ENCODE results near the gene TRAT1. TPM values are rescaled to one million over a fixed set of nuclear protein-coding genes. Genes with fewer than 3 reads are reported as not detected.
A peak's percentile ranks its signal among the peaks of the same experiment; 100 is the strongest.

The TRAT1 gene
- total RNA-seq, 1 experiment from 2014 or later, result 0.11 TPM

DNA sequence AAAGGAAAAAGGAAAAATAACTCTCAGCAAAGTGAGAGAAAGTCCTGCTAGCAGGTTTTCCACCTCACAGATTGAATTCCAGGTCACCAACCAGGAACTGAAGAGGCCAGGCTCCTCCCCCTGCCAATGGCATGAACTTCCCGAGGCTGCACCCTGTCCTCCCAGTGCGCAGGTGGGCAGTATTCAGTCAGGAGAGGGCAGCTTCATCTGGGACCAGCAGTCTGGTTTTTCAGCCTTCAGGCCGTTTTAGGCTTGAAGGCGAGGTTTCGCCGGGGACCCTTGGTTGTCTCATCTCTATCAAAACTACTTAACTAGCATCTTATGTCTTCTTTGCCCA, 41.2 kb downstream of the TRAT1 start (continued):
- TF ChIP-seq ATF1 (CRISPR knock-in tag; IDR thresholded peaks at IDR 0.05) (no peak), ESRRA (CRISPR knock-in tag; IDR thresholded peaks at IDR 0.05; ENCODE audit: borderline replicate concordance) (no peak), ZNF263 (CRISPR knock-in tag; IDR thresholded peaks at IDR 0.05; ENCODE audit: low read depth) (no peak)
- TF ChIP-seq, protein P1, sequence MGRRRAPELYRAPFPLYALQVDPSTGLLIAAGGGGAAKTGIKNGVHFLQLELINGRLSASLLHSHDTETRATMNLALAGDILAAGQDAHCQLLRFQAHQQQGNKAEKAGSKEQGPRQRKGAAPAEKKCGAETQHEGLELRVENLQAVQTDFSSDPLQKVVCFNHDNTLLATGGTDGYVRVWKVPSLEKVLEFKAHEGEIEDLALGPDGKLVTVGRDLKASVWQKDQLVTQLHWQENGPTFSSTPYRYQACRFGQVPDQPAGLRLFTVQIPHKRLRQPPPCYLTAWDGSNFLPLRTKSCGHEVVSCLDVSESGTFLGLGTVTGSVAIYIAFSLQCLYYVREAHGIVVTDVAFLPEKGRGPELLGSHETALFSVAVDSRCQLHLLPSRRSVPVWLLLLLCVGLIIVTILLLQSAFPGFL (CRISPR knock-in tag; IDR thresholded peaks at IDR 0.05; ENCODE audit: borderline replicate concordance), result no peak
- TF ChIP-seq, protein P2, sequence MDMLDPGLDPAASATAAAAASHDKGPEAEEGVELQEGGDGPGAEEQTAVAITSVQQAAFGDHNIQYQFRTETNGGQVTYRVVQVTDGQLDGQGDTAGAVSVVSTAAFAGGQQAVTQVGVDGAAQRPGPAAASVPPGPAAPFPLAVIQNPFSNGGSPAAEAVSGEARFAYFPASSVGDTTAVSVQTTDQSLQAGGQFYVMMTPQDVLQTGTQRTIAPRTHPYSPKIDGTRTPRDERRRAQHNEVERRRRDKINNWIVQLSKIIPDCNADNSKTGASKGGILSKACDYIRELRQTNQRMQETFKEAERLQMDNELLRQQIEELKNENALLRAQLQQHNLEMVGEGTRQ (CRISPR knock-in tag; IDR thresholded peaks at IDR 0.05), result no peak

DNA sequence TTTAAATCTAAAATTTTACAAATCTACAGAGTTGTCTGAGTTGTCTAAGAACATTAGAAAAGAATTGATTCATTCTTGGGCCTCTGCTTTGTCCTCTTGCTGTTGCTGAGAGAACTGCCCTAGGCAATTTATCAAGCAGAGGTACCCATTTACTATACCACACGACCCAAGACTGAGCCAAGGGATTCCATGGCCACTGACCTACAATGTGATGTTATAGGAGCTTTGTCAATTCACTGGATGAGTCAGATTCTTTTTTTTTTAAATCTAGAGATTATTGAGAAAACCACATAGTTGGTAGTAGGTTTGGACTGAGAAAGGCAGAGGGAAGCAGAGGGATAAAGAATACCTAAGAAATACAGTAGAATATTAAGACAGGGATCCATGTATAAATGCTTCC, 55.3 kb downstream of the TRAT1 start:
- H3K9me3 Mint-ChIP-seq, result no peaks in the 10 kb centered on the region
- no peaks in the 10 kb centered on the region for H3K27me3 Mint-ChIP-seq (ENCODE audit: low read depth)
- no peak for TF ChIP-seq MXD4 (CRISPR knock-in tag; IDR thresholded peaks at IDR 0.05; ENCODE audit: borderline replicate concordance)
- TF ChIP-seq ZNF416 (CRISPR knock-in tag; IDR thresholded peaks at IDR 0.05), result no peak
- TF ChIP-seq, protein P3, sequence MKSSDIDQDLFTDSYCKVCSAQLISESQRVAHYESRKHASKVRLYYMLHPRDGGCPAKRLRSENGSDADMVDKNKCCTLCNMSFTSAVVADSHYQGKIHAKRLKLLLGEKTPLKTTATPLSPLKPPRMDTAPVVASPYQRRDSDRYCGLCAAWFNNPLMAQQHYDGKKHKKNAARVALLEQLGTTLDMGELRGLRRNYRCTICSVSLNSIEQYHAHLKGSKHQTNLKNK (CRISPR knock-in tag; IDR thresholded peaks at IDR 0.05), result no peak
- no peak for TF ChIP-seq ATF1 (CRISPR knock-in tag; IDR thresholded peaks at IDR 0.05)
- no peak for TF ChIP-seq TEAD4 (CRISPR knock-in tag; IDR thresholded peaks at IDR 0.05)
- TF ChIP-seq ZNF121 (CRISPR knock-in tag; IDR thresholded peaks at IDR 0.05), result no peak
- TF ChIP-seq MYBL2 (CRISPR knock-in tag; IDR thresholded peaks at IDR 0.05), result no peak
- H3K4me1 Mint-ChIP-seq, result no peaks in the 10 kb centered on the region
- no peak overlapping the region for H3K27ac Mint-ChIP-seq
- ChIA-PET CTCF (no interaction called here), POLR2A (no interaction called here)
- H3K36me3 Mint-ChIP-seq, result no peaks in the 10 kb centered on the region
- no peak overlapping the region for H3K4me3 Mint-ChIP-seq
- ATAC-seq (no peak), DNase-seq (ENCODE audit: low spot score) (no peak)

DNA sequence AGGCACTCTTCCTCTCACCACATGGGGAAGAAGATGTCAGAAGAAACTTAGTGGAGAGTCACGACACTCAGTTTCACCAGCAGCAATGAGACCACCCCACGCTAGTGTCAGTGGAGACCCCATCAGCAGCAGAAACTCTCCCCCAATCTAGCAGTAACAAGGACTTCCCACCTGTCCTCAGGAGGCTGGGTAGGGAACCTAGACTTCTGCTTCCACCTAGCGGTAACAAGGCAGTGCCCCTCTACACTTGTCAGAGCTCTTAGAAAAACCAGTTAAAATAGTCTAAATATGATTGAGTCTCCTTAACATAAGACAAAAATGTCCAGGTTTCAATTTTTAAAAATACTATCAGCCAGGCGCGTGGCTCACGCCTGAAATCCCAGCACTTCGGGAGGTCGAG, 57.3 kb downstream of the TRAT1 start:
- no peaks in the 10 kb centered on the region for H3K9me3 Mint-ChIP-seq
- no peak overlapping the region for H3K4me3 Mint-ChIP-seq
- DNase-seq (ENCODE audit: low spot score), result peak; percentile 18
- no peaks in the 10 kb centered on the region for H3K36me3 Mint-ChIP-seq
- no peaks in the 10 kb centered on the region for H3K27me3 Mint-ChIP-seq (ENCODE audit: low read depth)
- ATAC-seq, result peak; percentile 92
- H3K27ac Mint-ChIP-seq, result no peak overlapping the region
- H3K4me1 Mint-ChIP-seq, result no peaks in the 10 kb centered on the region
- POLR2A ChIA-PET, result interaction anchor here (0.6 kb wide), 1 partner anchor 83 kb away, joined by 3 read pairs; no protein-coding TSS in a partner anchor
- CTCF ChIA-PET, result interaction anchor here (0.6 to 1.0 kb wide), 8 partner anchors 35 to 218 kb away, joined by 3 to 6 read pairs (median 4); partner anchors contain the start of gene RETNLB
- no peak for TF ChIP-seq ZNF219 (CRISPR knock-in tag; IDR thresholded peaks at IDR 0.05; ENCODE audit: borderline replicate concordance)
- TF ChIP-seq, protein P4, sequence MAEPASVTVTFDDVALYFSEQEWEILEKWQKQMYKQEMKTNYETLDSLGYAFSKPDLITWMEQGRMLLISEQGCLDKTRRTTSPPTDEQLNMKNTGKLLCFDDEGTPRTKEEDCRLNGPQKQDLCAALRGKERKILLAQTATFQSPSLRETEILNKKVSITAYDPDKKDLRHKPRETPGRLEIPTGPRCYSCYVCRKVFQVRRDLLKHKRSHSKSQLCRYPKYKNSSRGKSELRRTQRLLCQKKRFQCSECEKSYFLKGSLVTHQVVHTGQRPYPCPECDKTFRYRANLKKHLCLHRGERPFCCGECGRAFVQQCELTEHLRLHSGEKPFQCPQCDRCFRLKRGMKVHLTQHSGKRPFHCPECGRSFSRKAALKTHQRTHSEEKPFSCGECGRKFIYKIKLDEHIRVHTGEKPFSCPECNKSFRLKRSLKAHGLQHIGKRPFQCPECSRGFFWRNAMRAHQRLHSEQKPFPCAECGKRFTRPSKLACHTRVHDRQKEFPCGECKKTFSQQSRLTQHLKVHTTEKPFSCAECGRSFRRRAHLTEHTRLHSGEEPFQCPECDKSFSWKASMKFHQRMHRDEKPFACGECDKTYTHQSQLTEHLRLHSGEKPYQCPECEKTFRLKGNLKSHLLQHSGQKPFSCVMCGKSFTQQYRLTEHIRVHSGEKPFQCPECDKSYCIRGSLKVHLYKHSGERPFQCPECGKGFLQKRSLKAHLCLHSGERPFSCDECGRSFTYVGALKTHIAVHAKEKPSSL (CRISPR knock-in tag; conservative IDR thresholded peaks at IDR 0.05), result no peak
- TF ChIP-seq, protein P1 (CRISPR knock-in tag; IDR thresholded peaks at IDR 0.05; ENCODE audit: borderline replicate concordance), result no peak
- no peak for TF ChIP-seq TEAD1 (CRISPR knock-in tag; IDR thresholded peaks at IDR 0.05)
- no peak for TF ChIP-seq ESRRA (CRISPR knock-in tag; IDR thresholded peaks at IDR 0.05; ENCODE audit: borderline replicate concordance)
- TF ChIP-seq, protein P5, sequence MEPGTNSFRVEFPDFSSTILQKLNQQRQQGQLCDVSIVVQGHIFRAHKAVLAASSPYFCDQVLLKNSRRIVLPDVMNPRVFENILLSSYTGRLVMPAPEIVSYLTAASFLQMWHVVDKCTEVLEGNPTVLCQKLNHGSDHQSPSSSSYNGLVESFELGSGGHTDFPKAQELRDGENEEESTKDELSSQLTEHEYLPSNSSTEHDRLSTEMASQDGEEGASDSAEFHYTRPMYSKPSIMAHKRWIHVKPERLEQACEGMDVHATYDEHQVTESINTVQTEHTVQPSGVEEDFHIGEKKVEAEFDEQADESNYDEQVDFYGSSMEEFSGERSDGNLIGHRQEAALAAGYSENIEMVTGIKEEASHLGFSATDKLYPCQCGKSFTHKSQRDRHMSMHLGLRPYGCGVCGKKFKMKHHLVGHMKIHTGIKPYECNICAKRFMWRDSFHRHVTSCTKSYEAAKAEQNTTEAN (CRISPR knock-in tag; IDR thresholded peaks at IDR 0.05), result no peak
- TF ChIP-seq, protein P6, sequence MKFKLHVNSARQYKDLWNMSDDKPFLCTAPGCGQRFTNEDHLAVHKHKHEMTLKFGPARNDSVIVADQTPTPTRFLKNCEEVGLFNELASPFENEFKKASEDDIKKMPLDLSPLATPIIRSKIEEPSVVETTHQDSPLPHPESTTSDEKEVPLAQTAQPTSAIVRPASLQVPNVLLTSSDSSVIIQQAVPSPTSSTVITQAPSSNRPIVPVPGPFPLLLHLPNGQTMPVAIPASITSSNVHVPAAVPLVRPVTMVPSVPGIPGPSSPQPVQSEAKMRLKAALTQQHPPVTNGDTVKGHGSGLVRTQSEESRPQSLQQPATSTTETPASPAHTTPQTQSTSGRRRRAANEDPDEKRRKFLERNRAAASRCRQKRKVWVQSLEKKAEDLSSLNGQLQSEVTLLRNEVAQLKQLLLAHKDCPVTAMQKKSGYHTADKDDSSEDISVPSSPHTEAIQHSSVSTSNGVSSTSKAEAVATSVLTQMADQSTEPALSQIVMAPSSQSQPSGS (CRISPR knock-in tag; IDR thresholded peaks at IDR 0.05; ENCODE audit: borderline replicate concordance, low read depth), result no peak
- TF ChIP-seq RORB (CRISPR knock-in tag; IDR thresholded peaks at IDR 0.05), result no peak
- TF ChIP-seq, protein P7, sequence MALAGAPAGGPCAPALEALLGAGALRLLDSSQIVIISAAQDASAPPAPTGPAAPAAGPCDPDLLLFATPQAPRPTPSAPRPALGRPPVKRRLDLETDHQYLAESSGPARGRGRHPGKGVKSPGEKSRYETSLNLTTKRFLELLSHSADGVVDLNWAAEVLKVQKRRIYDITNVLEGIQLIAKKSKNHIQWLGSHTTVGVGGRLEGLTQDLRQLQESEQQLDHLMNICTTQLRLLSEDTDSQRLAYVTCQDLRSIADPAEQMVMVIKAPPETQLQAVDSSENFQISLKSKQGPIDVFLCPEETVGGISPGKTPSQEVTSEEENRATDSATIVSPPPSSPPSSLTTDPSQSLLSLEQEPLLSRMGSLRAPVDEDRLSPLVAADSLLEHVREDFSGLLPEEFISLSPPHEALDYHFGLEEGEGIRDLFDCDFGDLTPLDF (CRISPR knock-in tag; IDR thresholded peaks at IDR 0.05), result no peak
- TF ChIP-seq, protein P8, sequence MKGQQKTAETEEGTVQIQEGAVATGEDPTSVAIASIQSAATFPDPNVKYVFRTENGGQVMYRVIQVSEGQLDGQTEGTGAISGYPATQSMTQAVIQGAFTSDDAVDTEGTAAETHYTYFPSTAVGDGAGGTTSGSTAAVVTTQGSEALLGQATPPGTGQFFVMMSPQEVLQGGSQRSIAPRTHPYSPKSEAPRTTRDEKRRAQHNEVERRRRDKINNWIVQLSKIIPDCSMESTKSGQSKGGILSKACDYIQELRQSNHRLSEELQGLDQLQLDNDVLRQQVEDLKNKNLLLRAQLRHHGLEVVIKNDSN (CRISPR knock-in tag; IDR thresholded peaks at IDR 0.05), result no peak
- TF ChIP-seq SMAD4 (CRISPR knock-in tag; IDR thresholded peaks at IDR 0.05), result no peak
- no peak for TF ChIP-seq NFATC4 (CRISPR knock-in tag; IDR thresholded peaks at IDR 0.05)
- no peak for TF ChIP-seq MYBL2 (CRISPR knock-in tag; IDR thresholded peaks at IDR 0.05)
- TF ChIP-seq, protein P9, sequence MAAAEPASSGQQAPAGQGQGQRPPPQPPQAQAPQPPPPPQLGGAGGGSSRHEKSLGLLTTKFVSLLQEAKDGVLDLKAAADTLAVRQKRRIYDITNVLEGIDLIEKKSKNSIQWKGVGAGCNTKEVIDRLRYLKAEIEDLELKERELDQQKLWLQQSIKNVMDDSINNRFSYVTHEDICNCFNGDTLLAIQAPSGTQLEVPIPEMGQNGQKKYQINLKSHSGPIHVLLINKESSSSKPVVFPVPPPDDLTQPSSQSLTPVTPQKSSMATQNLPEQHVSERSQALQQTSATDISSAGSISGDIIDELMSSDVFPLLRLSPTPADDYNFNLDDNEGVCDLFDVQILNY (CRISPR knock-in tag; IDR thresholded peaks at IDR 0.05), result no peak
